Loucy (cell line): ENCODE measurements around the gene TANGO2.

Source experiments
- EZH2phosphoT487 ChIP-seq: fragments of 200-600 bp; IDR thresholded peaks from 2 replicates; pipeline ENCODE4 v1.6.1; 2018; ENCODE audit warnings: antibody characterized with exemption, mild to moderate bottlenecking, moderate library complexity, borderline replicate concordance
- TF ChIP-seq, protein P1 (sequence below): fragments of 200-600 bp; sonication (generic); conservative IDR thresholded peaks from 2 replicates; pipeline ENCODE4 v1.5.1; 2014; ENCODE audit warnings: mild to moderate bottlenecking, antibody characterized with exemption, low read length

DNA sequence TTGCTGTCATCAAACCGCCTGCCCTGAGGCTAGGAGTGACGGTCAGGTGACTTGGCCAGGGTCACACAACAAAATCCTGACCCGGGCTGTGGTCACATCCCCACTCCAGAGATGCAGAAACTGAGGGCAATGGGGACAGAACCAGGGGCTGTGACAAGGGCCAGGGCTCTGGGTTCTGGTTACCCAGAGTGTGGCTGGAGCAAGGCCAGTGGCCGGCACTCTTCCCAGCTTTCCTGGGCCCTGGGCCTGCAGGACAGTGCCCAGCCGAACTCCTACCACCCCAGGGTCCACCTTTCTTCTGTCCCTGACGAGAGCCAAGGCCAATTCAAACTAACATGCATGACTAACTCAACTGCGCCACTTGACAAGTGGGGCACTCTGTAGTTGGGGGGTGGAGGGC, 40.1 kb upstream of the TANGO2 start:
- TF ChIP-seq, protein P1, sequence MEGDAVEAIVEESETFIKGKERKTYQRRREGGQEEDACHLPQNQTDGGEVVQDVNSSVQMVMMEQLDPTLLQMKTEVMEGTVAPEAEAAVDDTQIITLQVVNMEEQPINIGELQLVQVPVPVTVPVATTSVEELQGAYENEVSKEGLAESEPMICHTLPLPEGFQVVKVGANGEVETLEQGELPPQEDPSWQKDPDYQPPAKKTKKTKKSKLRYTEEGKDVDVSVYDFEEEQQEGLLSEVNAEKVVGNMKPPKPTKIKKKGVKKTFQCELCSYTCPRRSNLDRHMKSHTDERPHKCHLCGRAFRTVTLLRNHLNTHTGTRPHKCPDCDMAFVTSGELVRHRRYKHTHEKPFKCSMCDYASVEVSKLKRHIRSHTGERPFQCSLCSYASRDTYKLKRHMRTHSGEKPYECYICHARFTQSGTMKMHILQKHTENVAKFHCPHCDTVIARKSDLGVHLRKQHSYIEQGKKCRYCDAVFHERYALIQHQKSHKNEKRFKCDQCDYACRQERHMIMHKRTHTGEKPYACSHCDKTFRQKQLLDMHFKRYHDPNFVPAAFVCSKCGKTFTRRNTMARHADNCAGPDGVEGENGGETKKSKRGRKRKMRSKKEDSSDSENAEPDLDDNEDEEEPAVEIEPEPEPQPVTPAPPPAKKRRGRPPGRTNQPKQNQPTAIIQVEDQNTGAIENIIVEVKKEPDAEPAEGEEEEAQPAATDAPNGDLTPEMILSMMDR, result no peak
- TF ChIP-seq EZH2phosphoT487, result no peak
